K562 (cell line): ENCODE results near the gene RYK. TPM values are rescaled to one million over a fixed set of nuclear protein-coding genes. Genes with fewer than 3 reads are reported as not detected.

ENCODE experiments used
- ATAC-seq: fragments of 200-7000 bp; cut with Tn5 transposase; 3 replicates; pipeline ENCODE4 v1.9.1; 2020; ENCODE audit warnings: moderate library complexity
- BruUV-seq: library from RNA; stranded (reverse); fragments of 400-500 nt; replicated peaks from 2 replicates; lab custom pipeline; 2021; lab: Mats Ljungman, UMichigan
- CTCF ChIA-PET: fragments of 300-600 bp; formaldehyde crosslinking; extraction: SDS; loops from one replicate; lab custom pipeline; 2021; ENCODE audit warnings: low intra/inter-chr PET ratio; lab: Yijun Ruan, JAX
- POLR2A ChIA-PET: fragments of 300-600, 350-650 bp; sonication (Branson Sonifier 250); formaldehyde crosslinking; extraction: SDS; loops from one replicate; lab custom pipeline; 2021; ENCODE audit warnings: antibody characterized with exemption, inconsistent platforms; lab: Yijun Ruan, JAX
- DNase-seq, 4 experiments: peaks; one replicate each; pipeline versions ENCODE4 v3.0.0 to v3.0.0-alpha.2; 2011 to 2018; ENCODE audit warnings: low spot score in 3 of 4, mixed read lengths in 3 of 4; ENCODE audit errors: extremely low read depth in 1 of 4
- FAIRE-seq: peaks from 2 replicates; lab custom pipeline; 2011; peaks lifted over from hg19 to GRCh38; lab: Jason Lieb, UNC
- H2AFZ ChIP-seq: 2 replicates; pipeline ENCODE4 v1.6.0; 2011; ENCODE audit warnings: low read depth, low read length, control low read depth, inconsistent platforms
- H3K27ac ChIP-seq: fragments of 200-600 bp; 3 replicates; pipeline ENCODE4 v1.8.0; 2011; ENCODE audit warnings: low read depth, mild to moderate bottlenecking, control low read depth, inconsistent platforms, low read length, moderate library complexity, mixed read lengths; ENCODE audit errors: extremely low read depth
- H3K27me3 ChIP-seq, 2 experiments: fragments of 300-600 bp in 1 of 2; 2 replicates in 1 of 2; 3 replicates in 1 of 2; pipeline versions ENCODE4 v1.6.0 to v1.8.0; 2011; ENCODE audit warnings: inconsistent platforms in 2 of 2, low read length in 2 of 2, mild to moderate bottlenecking in 1 of 2, mixed read lengths in 1 of 2, moderate library complexity in 1 of 2; ENCODE audit not compliant: control insufficient read depth in 2 of 2, insufficient read depth in 2 of 2
- H3K36me3 ChIP-seq: fragments of 300-600 bp; 3 replicates; pipeline ENCODE4 v1.8.0; 2011; ENCODE audit warnings: mild to moderate bottlenecking, low read length, inconsistent platforms; ENCODE audit not compliant: control insufficient read depth, insufficient read depth
- H3K4me1 ChIP-seq, 2 experiments: fragments of 200-600 bp in 1 of 2; replicated peaks in 1 of 2; 2 replicates in 1 of 2; 3 replicates in 1 of 2; pipeline versions ENCODE4 v1.5.1 to v1.8.0; 2011; ENCODE audit warnings: inconsistent platforms in 2 of 2, low read length in 2 of 2, mild to moderate bottlenecking in 1 of 2, mixed read lengths in 1 of 2, moderate library complexity in 1 of 2; ENCODE audit not compliant: control insufficient read depth in 2 of 2, insufficient read depth in 2 of 2
- H3K4me2 ChIP-seq: 2 replicates; pipeline ENCODE4 v1.6.1; 2011; ENCODE audit warnings: low read length, control low read depth, inconsistent platforms, mixed read lengths; ENCODE audit not compliant: insufficient read depth
- H3K4me3 ChIP-seq: fragments of 200-600 bp; sonication (generic), shearing (Covaris generic); 2 replicates; pipeline ENCODE4 v1.5.1; 2016; ENCODE audit warnings: control low read depth, inconsistent platforms
- H3K79me2 ChIP-seq: fragments of 200-600 bp; 3 replicates; pipeline ENCODE4 v1.8.0; 2011; ENCODE audit warnings: low read length, inconsistent platforms; ENCODE audit not compliant: control insufficient read depth, insufficient read depth
- H3K9ac ChIP-seq, 2 experiments: 2 replicates each; pipeline versions ENCODE4 v1.6.0 to v1.6.1; 2011; ENCODE audit warnings: low read depth in 2 of 2, low read length in 2 of 2, control low read depth in 1 of 2, inconsistent platforms in 1 of 2, mild to moderate bottlenecking in 1 of 2, mixed read lengths in 1 of 2; ENCODE audit not compliant: insufficient read depth in 1 of 2
- H3K9me1 ChIP-seq: one replicate; pipeline ENCODE4 v1.6.0; 2011; ENCODE audit warnings: inconsistent platforms, mild to moderate bottlenecking, low read length, moderate library complexity; ENCODE audit not compliant: control insufficient read depth, insufficient read depth
- H3K9me3 ChIP-seq: replicated peaks from 2 replicates; pipeline ENCODE4 v1.5.1; 2011; ENCODE audit warnings: low read depth, low read length, inconsistent platforms; ENCODE audit not compliant: control insufficient read depth, insufficient read depth
- H4K20me1 ChIP-seq: replicated peaks from 2 replicates; pipeline ENCODE4 v1.6.1; 2011; ENCODE audit warnings: low read length, inconsistent platforms, mixed read lengths; ENCODE audit not compliant: control insufficient read depth, insufficient read depth
- C11orf30 ChIP-seq: fragments of 450-650 bp; IDR thresholded peaks from 2 replicates; pipeline ENCODE4 v1.6.1; 2016; ENCODE audit warnings: low read depth, mild to moderate bottlenecking
- ETS2 ChIP-seq: IDR thresholded peaks from 2 replicates; pipeline ENCODE4 v1.6.1; 2016; ENCODE audit warnings: borderline replicate concordance, missing genetic modification characterization, mild to moderate bottlenecking, moderate library complexity, missing compliant biosample characterization; ENCODE audit not compliant: poor library complexity, severe bottlenecking
- PTBP1 ChIP-seq: fragments of 200-400 bp; formaldehyde crosslinking; IDR thresholded peaks from 2 replicates; pipeline ENCODE4 v1.6.1; 2017; ENCODE audit warnings: low read depth, low read length
- SP1 ChIP-seq: sonication (generic); formaldehyde crosslinking; IDR thresholded peaks from 2 replicates; pipeline ENCODE4 v1.8.1; 2022; ENCODE audit warnings: mild to moderate bottlenecking, missing genetic modification reagents
- ZNF318 ChIP-seq, 2 experiments: fragments of 450-650 bp; IDR thresholded peaks; 2 replicates each; pipeline ENCODE4 v1.6.1; 2016; ENCODE audit warnings: mild to moderate bottlenecking in 2 of 2, borderline replicate concordance in 1 of 2, low read depth in 1 of 2, moderate library complexity in 1 of 2
- ZNF551 ChIP-seq: fragments of 250-450 bp; sonication (Bioruptor Pico); IDR thresholded peaks from 2 replicates; pipeline ENCODE4 v1.5.0; 2021; ENCODE audit warnings: mild to moderate bottlenecking, moderate library complexity
- ZSCAN29 ChIP-seq: fragments of 450-650 bp; IDR thresholded peaks from 2 replicates; pipeline ENCODE4 v1.6.1; 2017
- WGBS: fragments of 100-300 bp; shearing (Covaris generic); methylation state at CpG from one replicate; pipeline ENCODE4 v1.1.6; 2016; ENCODE audit warnings: low coverage, mixed read lengths; ENCODE audit not compliant: insufficient coverage; ENCODE audit errors: missing lambda C conversion rate; 5-methylcytosine and 5-hydroxymethylcytosine counted together
- in situ Hi-C: fragments of 300-500 bp; cut with MboI; formaldehyde crosslinking; loops from 4 replicates; pipeline ENCODE4 v1.15.0; 2018; ENCODE audit warnings: inconsistent platforms, mixed read lengths
- intact Hi-C: fragments of 100-400 bp; cut with micrococcal nuclease; formaldehyde crosslinking; loops from 2 replicates; pipeline ENCODE4 v1.14.2; 2022
- polyA plus RNA-seq, 8 experiments: library from polyadenylated mRNA; depleted of rRNA in 4 of 8; stranded (reverse) in 5 of 8; unstranded in 3 of 8; fragments of >200 nt; fragmentation: Nextera tagmentation in 2 of 8; fragmentation: Illumina TruSeq in 1 of 8; extraction: Ambion mirVana in 2 of 8; extraction: Trizol in 1 of 8; gene quantifications; 2 replicates each; pipeline versions ENCODE4 v1.2.1 to v1.2.3, GENCODE V29; 2011 to 2014; ENCODE audit warnings: inconsistent platforms in 1 of 8, missing spikeins in 1 of 8
- total RNA-seq, 7 experiments: library from RNA; depleted of rRNA in 6 of 7; stranded (reverse); fragments of >200 nt in 6 of 7; fragmentation: Illumina TruSeq in 2 of 7; extraction: Trizol in 2 of 7; gene quantifications; 2 replicates each; pipeline versions ENCODE4 v1.2.1 to v1.2.3, GENCODE V29; 2011 to 2021; ENCODE audit warnings: low replicate concordance in 1 of 7
- TF ChIP-seq, protein P1 (sequence below): sonication (generic); formaldehyde crosslinking; IDR thresholded peaks from 2 replicates; pipeline ENCODE4 v1.8.0; 2022; ENCODE audit warnings: missing genetic modification reagents, mild to moderate bottlenecking, borderline replicate concordance
- TF ChIP-seq, protein P2 (sequence below): sonication (generic); formaldehyde crosslinking; IDR thresholded peaks from 2 replicates; pipeline ENCODE4 v1.9.0; 2022; ENCODE audit warnings: mild to moderate bottlenecking, missing genetic modification reagents

The RYK gene
- total and polyA plus RNA-seq, 9 of the 15 experiments (the other 6 are each of a cell fraction or from before 2014, with no cell fraction given): 4.2 to 29.5 (median 16.6) TPM

DNA sequence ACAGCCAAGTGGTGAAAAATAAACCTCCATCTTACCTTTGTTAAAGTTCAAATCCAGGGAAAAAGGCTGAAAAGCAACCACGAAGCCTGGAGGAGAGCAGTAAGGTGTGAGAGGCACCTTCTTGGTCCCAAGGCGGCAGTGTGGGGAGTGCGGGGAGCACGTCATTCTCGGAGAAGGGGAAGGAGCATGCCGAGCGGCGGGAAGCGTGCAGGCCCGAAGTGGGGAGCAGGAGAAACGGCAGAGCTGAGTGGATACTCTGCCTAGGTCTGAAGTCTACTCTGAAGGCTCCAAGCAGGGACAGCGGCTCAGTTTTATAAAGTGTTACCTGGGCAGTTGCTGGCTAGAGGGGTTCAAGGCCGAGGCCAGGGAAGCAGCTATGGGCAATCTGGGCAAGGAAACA is 96.9 kb downstream of the RYK start:
- 93% methylated on average over 10 of the region's 13 CpGs for WGBS
- H3K27ac ChIP-seq: no peak overlapping the region
- no peaks in the 10 kb centered on the region for H3K4me1 ChIP-seq
- ChIA-PET CTCF (no interaction called here), POLR2A (no interaction called here)
- FAIRE-seq (no peak), DNase-seq (no peak), ATAC-seq (no peak)
- no peaks in the 10 kb centered on the region for H3K79me2 ChIP-seq
- no peaks in the 10 kb centered on the region for H3K27me3 ChIP-seq
- BruUV-seq: no TSS peak
- intact Hi-C loops: no loop called here
- no peaks in the 10 kb centered on the region for H3K9me3 ChIP-seq
- no peaks in the 10 kb centered on the region; the same call in 1 of the 2 replicates for H4K20me1 ChIP-seq
- no peak overlapping the region for H2AFZ ChIP-seq
- H3K36me3 ChIP-seq: peaks cover 24% of the 10 kb centered on the region; the same call in 2 of the 3 replicates
- H3K4me3 ChIP-seq: no peak overlapping the region
- H3K9me1 ChIP-seq: no peaks in the 10 kb centered on the region
- no peak overlapping the region for H3K4me2 ChIP-seq
- H3K9ac ChIP-seq: no peak overlapping the region
- in situ Hi-C loops: no loop called here
- TF ChIP-seq ZNF318 (IDR thresholded peaks at IDR 0.05; ENCODE audit: borderline replicate concordance in 1 of 2, low read depth in 1 of 2) (no peak), ETS2 (tag) (no peak), SP1 (CRISPR knock-in tag) (no peak), ZNF551 (CRISPR knock-in tag) (no peak), PTBP1 (no peak), C11orf30 (no peak), ZSCAN29 (no peak)
- TF ChIP-seq, protein P1, sequence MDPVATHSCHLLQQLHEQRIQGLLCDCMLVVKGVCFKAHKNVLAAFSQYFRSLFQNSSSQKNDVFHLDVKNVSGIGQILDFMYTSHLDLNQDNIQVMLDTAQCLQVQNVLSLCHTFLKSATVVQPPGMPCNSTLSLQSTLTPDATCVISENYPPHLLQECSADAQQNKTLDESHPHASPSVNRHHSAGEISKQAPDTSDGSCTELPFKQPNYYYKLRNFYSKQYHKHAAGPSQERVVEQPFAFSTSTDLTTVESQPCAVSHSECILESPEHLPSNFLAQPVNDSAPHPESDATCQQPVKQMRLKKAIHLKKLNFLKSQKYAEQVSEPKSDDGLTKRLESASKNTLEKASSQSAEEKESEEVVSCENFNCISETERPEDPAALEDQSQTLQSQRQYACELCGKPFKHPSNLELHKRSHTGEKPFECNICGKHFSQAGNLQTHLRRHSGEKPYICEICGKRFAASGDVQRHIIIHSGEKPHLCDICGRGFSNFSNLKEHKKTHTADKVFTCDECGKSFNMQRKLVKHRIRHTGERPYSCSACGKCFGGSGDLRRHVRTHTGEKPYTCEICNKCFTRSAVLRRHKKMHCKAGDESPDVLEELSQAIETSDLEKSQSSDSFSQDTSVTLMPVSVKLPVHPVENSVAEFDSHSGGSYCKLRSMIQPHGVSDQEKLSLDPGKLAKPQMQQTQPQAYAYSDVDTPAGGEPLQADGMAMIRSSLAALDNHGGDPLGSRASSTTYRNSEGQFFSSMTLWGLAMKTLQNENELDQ (CRISPR knock-in tag): no peak
- TF ChIP-seq, protein P2, sequence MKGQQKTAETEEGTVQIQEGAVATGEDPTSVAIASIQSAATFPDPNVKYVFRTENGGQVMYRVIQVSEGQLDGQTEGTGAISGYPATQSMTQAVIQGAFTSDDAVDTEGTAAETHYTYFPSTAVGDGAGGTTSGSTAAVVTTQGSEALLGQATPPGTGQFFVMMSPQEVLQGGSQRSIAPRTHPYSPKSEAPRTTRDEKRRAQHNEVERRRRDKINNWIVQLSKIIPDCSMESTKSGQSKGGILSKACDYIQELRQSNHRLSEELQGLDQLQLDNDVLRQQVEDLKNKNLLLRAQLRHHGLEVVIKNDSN: no peak
